ENCODE data around the gene PTPRO. TPM values are rescaled to one million over a fixed set of nuclear protein-coding genes. Genes with fewer than 3 reads are reported as not detected.

PTPRO gene
- polyA plus RNA-seq, 4 donors = 0.78 to 6.7 (median 1.3) TPM

GRCh38 chr12:15443050-15443449, 120.7 kb downstream of the PTPRO start:
- FAIRE-seq = no peak
- Histone ChIP-seq H3K36me3 (ENCODE audit: control insufficient read depth in 3 of 3, insufficient read depth in 2 of 3, low read depth in 1 of 3, low read length in 3 of 3) (no peaks in the 10 kb centered on the region), H3K9me3 (ENCODE audit: control insufficient read depth in 2 of 2, insufficient read depth in 1 of 2, low read depth in 1 of 2, low read length in 1 of 2) (peaks cover 0 to 8% of the 10 kb centered on the region in 2 donors), H3K27ac (ENCODE audit: low read depth in 1 of 3, low read length in 2 of 3) (no peak overlapping the region), H3K4me1 (ENCODE audit: control insufficient read depth in 3 of 3, insufficient read depth in 2 of 3, low read depth in 1 of 3, low read length in 2 of 3) (no peaks in the 10 kb centered on the region), H3K4me3 (ENCODE audit: low read depth in 1 of 3, low read length in 3 of 3) (no peak overlapping the region), H3K27me3 (ENCODE audit: control insufficient read depth in 3 of 3, insufficient read depth in 3 of 3, low read length in 3 of 3) (no peaks in the 10 kb centered on the region)
- WGBS, 3 donors = 89 to 97% (median 91%) methylated on average over 3 of the region's 3 CpGs
- no peak for DNase-seq

GRCh38 chr12:15443611-15444010, 121.3 kb downstream of the PTPRO start:
- Histone ChIP-seq H3K9me3 (ENCODE audit: control insufficient read depth in 2 of 2, insufficient read depth in 1 of 2, low read depth in 1 of 2, low read length in 1 of 2) (peaks cover 0 to 8% of the 10 kb centered on the region in 2 donors), H3K4me3 (ENCODE audit: low read depth in 1 of 3, low read length in 3 of 3) (no peak overlapping the region), H3K36me3 (ENCODE audit: control insufficient read depth in 3 of 3, insufficient read depth in 2 of 3, low read depth in 1 of 3, low read length in 3 of 3) (no peaks in the 10 kb centered on the region), H3K4me1 (ENCODE audit: control insufficient read depth in 3 of 3, insufficient read depth in 2 of 3, low read depth in 1 of 3, low read length in 2 of 3) (no peaks in the 10 kb centered on the region), H3K27me3 (ENCODE audit: control insufficient read depth in 3 of 3, insufficient read depth in 3 of 3, low read length in 3 of 3) (no peaks in the 10 kb centered on the region), H3K27ac (ENCODE audit: low read depth in 1 of 3, low read length in 2 of 3) (no peak overlapping the region)
- FAIRE-seq (no peak), DNase-seq (no peak)
- 62 to 66% (median 65%) methylated on average over 4 of the region's 4 CpGs for WGBS, 3 donors

GRCh38 chr12:15444523-15444922, 122.2 kb downstream of the PTPRO start:
- no peak for FAIRE-seq
- H3K4me1 ChIP-seq (ENCODE audit: control insufficient read depth in 3 of 3, insufficient read depth in 2 of 3, low read depth in 1 of 3, low read length in 2 of 3) = no peaks in the 10 kb centered on the region
- WGBS, 3 donors = 87 to 94% (median 92%) methylated on average over 4 of the region's 4 CpGs

DNA sequence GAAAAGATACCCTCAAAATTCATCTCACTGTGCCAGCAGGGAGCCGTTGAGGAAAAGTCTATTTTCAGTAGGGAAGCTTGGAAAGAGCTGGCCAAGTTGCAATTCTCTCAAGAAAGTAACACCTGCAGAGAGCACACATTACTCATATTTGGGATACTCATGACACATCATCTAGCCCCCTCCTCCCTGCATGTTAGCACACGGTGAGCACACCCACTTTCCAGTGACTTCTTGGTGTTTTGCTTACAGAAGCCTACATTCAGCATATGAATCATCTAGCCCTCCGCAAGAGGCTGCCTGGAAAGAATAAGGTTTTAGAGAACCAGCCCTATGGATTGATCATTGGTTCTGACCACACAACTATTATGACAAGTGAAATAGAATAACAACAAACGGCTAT, 124.5 kb downstream of the PTPRO start:
- H3K27me3 ChIP-seq (ENCODE audit: control insufficient read depth in 3 of 3, insufficient read depth in 3 of 3, low read length in 3 of 3) = no peaks in the 10 kb centered on the region
- FAIRE-seq = no peak
- no peak for DNase-seq
- H3K27ac ChIP-seq (ENCODE audit: low read depth in 1 of 3, low read length in 2 of 3) = no peak overlapping the region
- 66 to 76% (median 72%) methylated on average over 4 of the region's 4 CpGs for WGBS, 3 donors
- H3K9me3 ChIP-seq (ENCODE audit: control insufficient read depth in 2 of 2, insufficient read depth in 1 of 2, low read depth in 1 of 2, low read length in 1 of 2) = no peaks in the 10 kb centered on the region
- H3K4me3 ChIP-seq (ENCODE audit: low read depth in 1 of 3, low read length in 3 of 3) = no peak overlapping the region
- H3K36me3 ChIP-seq (ENCODE audit: control insufficient read depth in 3 of 3, insufficient read depth in 2 of 3, low read depth in 1 of 3, low read length in 3 of 3) = no peaks in the 10 kb centered on the region
- H3K4me1 ChIP-seq (ENCODE audit: control insufficient read depth in 3 of 3, insufficient read depth in 2 of 3, low read depth in 1 of 3, low read length in 2 of 3) = no peaks in the 10 kb centered on the region

More at GRCh38 chr12:15444523-15444922, 122.2 kb downstream of the PTPRO start:
- Histone ChIP-seq H3K27me3 (ENCODE audit: control insufficient read depth in 3 of 3, insufficient read depth in 3 of 3, low read length in 3 of 3) (no peaks in the 10 kb centered on the region), H3K36me3 (ENCODE audit: control insufficient read depth in 3 of 3, insufficient read depth in 2 of 3, low read depth in 1 of 3, low read length in 3 of 3) (no peaks in the 10 kb centered on the region), H3K4me3 (ENCODE audit: low read depth in 1 of 3, low read length in 3 of 3) (no peak overlapping the region), H3K27ac (ENCODE audit: low read depth in 1 of 3, low read length in 2 of 3) (no peak overlapping the region), H3K9me3 (ENCODE audit: control insufficient read depth in 2 of 2, insufficient read depth in 1 of 2, low read depth in 1 of 2, low read length in 1 of 2) (peaks cover 0 to 6% of the 10 kb centered on the region in 2 donors)
- DNase-seq = no peak

GRCh38 chr12:15453613-15454012, 131.3 kb downstream of the PTPRO start:
- Histone ChIP-seq H3K27ac (ENCODE audit: low read depth in 1 of 3, low read length in 2 of 3) (no peak overlapping the region), H3K9me3 (ENCODE audit: control insufficient read depth in 2 of 2, insufficient read depth in 1 of 2, low read depth in 1 of 2, low read length in 1 of 2) (peaks cover 0 to 1% of the 10 kb centered on the region in 2 donors), H3K36me3 (ENCODE audit: control insufficient read depth in 3 of 3, insufficient read depth in 2 of 3, low read depth in 1 of 3, low read length in 3 of 3) (no peaks in the 10 kb centered on the region), H3K4me3 (ENCODE audit: low read depth in 1 of 3, low read length in 3 of 3) (no peak overlapping the region), H3K4me1 (ENCODE audit: control insufficient read depth in 3 of 3, insufficient read depth in 2 of 3, low read depth in 1 of 3, low read length in 2 of 3) (no peaks in the 10 kb centered on the region), H3K27me3 (ENCODE audit: control insufficient read depth in 3 of 3, insufficient read depth in 3 of 3, low read length in 3 of 3) (no peaks in the 10 kb centered on the region)
- DNase-seq = no peak
- WGBS, 3 donors = 50 to 58% (median 51%) methylated on average over 1 of the region's 1 CpG
- FAIRE-seq = no peak

GRCh38 chr12:15458008-15458407, 135.7 kb downstream of the PTPRO start:
- DNase-seq (no peak), FAIRE-seq (no peak)
- WGBS, 3 donors = 95 to 98% (median 97%) methylated on average over 1 of the region's 1 CpG

DNA sequence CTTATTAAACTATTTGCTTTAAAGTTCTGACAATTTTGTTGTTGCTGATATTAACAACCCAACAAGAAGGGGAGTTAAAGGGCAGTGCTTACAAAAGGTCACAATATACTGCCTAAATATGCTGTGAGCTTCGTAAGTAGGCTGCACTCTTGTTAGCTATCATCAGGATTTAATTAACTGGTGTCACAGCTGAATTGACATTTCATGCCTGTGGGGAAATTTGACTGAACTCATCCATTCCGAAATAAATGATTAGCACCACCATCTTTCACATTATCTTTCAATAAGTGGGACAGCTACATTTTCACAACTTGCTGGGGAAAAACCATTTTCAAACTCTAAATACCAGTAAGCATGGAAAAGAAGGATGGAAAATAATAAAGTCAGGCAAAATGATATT, 146.6 kb downstream of the PTPRO start:
- H3K4me1 ChIP-seq (ENCODE audit: control insufficient read depth in 3 of 3, insufficient read depth in 2 of 3, low read depth in 1 of 3, low read length in 2 of 3) = no peaks in the 10 kb centered on the region
- H3K36me3 ChIP-seq (ENCODE audit: control insufficient read depth in 3 of 3, insufficient read depth in 2 of 3, low read depth in 1 of 3, low read length in 3 of 3) = no peaks in the 10 kb centered on the region
- H3K4me3 ChIP-seq (ENCODE audit: low read depth in 1 of 3, low read length in 3 of 3) = no peak overlapping the region
- H3K27ac ChIP-seq (ENCODE audit: low read depth in 1 of 3, low read length in 2 of 3) = no peak overlapping the region
- no peaks in the 10 kb centered on the region for H3K27me3 ChIP-seq (ENCODE audit: control insufficient read depth in 3 of 3, insufficient read depth in 3 of 3, low read length in 3 of 3)
- H3K9me3 ChIP-seq (ENCODE audit: control insufficient read depth in 2 of 2, insufficient read depth in 1 of 2, low read depth in 1 of 2, low read length in 1 of 2) = no peaks in the 10 kb centered on the region
- FAIRE-seq (no peak), DNase-seq (no peak)
- WGBS, 3 donors = 75 to 80% (median 76%) methylated on average over 2 of the region's 2 CpGs

More at GRCh38 chr12:15458008-15458407, 135.7 kb downstream of the PTPRO start:
- Histone ChIP-seq H3K9me3 (ENCODE audit: control insufficient read depth in 2 of 2, insufficient read depth in 1 of 2, low read depth in 1 of 2, low read length in 1 of 2) (peaks cover 1 to 11% of the 10 kb centered on the region in 2 donors), H3K4me3 (ENCODE audit: low read depth in 1 of 3, low read length in 3 of 3) (no peak overlapping the region), H3K27ac (ENCODE audit: low read depth in 1 of 3, low read length in 2 of 3) (no peak overlapping the region), H3K4me1 (ENCODE audit: control insufficient read depth in 3 of 3, insufficient read depth in 2 of 3, low read depth in 1 of 3, low read length in 2 of 3) (no peaks in the 10 kb centered on the region), H3K27me3 (ENCODE audit: control insufficient read depth in 3 of 3, insufficient read depth in 3 of 3, low read length in 3 of 3) (no peaks in the 10 kb centered on the region), H3K36me3 (ENCODE audit: control insufficient read depth in 3 of 3, insufficient read depth in 2 of 3, low read depth in 1 of 3, low read length in 3 of 3) (no peaks in the 10 kb centered on the region)

GRCh38 chr12:15469356-15469755, 147.0 kb downstream of the PTPRO start:
- FAIRE-seq = no peak
- no peak for DNase-seq
- Histone ChIP-seq H3K27me3 (ENCODE audit: control insufficient read depth in 3 of 3, insufficient read depth in 3 of 3, low read length in 3 of 3) (no peaks in the 10 kb centered on the region), H3K36me3 (ENCODE audit: control insufficient read depth in 3 of 3, insufficient read depth in 2 of 3, low read depth in 1 of 3, low read length in 3 of 3) (no peaks in the 10 kb centered on the region), H3K27ac (ENCODE audit: low read depth in 1 of 3, low read length in 2 of 3) (no peak overlapping the region), H3K4me3 (ENCODE audit: low read depth in 1 of 3, low read length in 3 of 3) (no peak overlapping the region), H3K4me1 (ENCODE audit: control insufficient read depth in 3 of 3, insufficient read depth in 2 of 3, low read depth in 1 of 3, low read length in 2 of 3) (no peaks in the 10 kb centered on the region), H3K9me3 (ENCODE audit: control insufficient read depth in 2 of 2, insufficient read depth in 1 of 2, low read depth in 1 of 2, low read length in 1 of 2) (no peaks in the 10 kb centered on the region)
- WGBS, 3 donors = 55 to 68% (median 56%) methylated on average over 4 of the region's 4 CpGs

GRCh38 chr12:15472036-15472435, 149.7 kb downstream of the PTPRO start:
- no peaks in the 10 kb centered on the region for H3K9me3 ChIP-seq (ENCODE audit: control insufficient read depth in 2 of 2, insufficient read depth in 1 of 2, low read depth in 1 of 2, low read length in 1 of 2)
- no peaks in the 10 kb centered on the region for H3K36me3 ChIP-seq (ENCODE audit: control insufficient read depth in 3 of 3, insufficient read depth in 2 of 3, low read depth in 1 of 3, low read length in 3 of 3)
- H3K27ac ChIP-seq (ENCODE audit: low read depth in 1 of 3, low read length in 2 of 3) = no peak overlapping the region
- DNase-seq (peak in 1 of 2 donors; percentile 3), FAIRE-seq (no peak)
- H3K4me1 ChIP-seq (ENCODE audit: control insufficient read depth in 3 of 3, insufficient read depth in 2 of 3, low read depth in 1 of 3, low read length in 2 of 3) = no peaks in the 10 kb centered on the region
- no peak overlapping the region for H3K4me3 ChIP-seq (ENCODE audit: low read depth in 1 of 3, low read length in 3 of 3)
- no peaks in the 10 kb centered on the region for H3K27me3 ChIP-seq (ENCODE audit: control insufficient read depth in 3 of 3, insufficient read depth in 3 of 3, low read length in 3 of 3)
- 19 to 77% (median 38%) methylated on average over 2 of the region's 2 CpGs for WGBS, 3 donors
